ENCODE measurements around the gene SPON1. TPM values are rescaled to one million over a fixed set of nuclear protein-coding genes. Genes with fewer than 3 reads are reported as not detected.
"Not testable (repeated sequence)": the region's sequence is repeated elsewhere in the genome, so short reads cannot be mapped to it uniquely, and the experiment has no call there.

Gene SPON1
- total and polyA plus RNA-seq, 2 experiments from 2014 or later: 2.9 to 6.4 TPM

DNA sequence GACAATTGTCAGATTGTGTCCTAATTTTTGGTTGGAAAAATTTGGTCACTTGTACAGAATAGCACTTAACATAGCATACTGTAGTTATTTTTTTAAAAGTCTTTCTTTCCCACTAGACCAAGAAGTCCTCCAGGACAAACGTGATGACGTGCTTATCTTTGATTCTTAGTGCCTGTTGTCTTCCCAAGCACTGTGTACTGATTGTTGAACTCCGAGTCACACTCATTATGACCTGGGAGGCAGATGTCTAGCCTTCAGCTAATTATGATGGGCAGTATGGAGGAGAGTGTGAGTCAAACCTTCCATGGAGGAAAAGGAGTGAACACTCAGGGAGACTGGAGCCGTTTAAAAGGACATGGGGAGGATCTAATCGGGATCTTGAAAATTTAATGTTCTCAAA lies 119.8 kb downstream of the SPON1 start:
- no peak overlapping the region for H2AFZ ChIP-seq
- peaks cover 6% of the 10 kb centered on the region for H3K27me3 Mint-ChIP-seq (ENCODE audit: insufficient read depth, low read depth, poor library complexity)
- TF ChIP-seq ZNF114 (CRISPR knock-in tag; IDR thresholded peaks at IDR 0.05) (no peak), JUNB (IDR thresholded peaks at IDR 0.05; ENCODE audit: unreplicated experiment) (no peak), ZNF462 (CRISPR knock-in tag; IDR thresholded peaks at IDR 0.05) (no peak), ZNF331 (CRISPR knock-in tag; IDR thresholded peaks at IDR 0.05; ENCODE audit: low read depth) (no peak), POLR2AphosphoS5 (IDR thresholded peaks at IDR 0.05; ENCODE audit: low read depth) (no peak), CREB1 (CRISPR knock-in tag; IDR thresholded peaks at IDR 0.05; ENCODE audit: low read depth) (no peak), EZH2 (IDR thresholded peaks at IDR 0.05; ENCODE audit: low read depth, unreplicated experiment) (no peak)
- TF ChIP-seq, protein P1, sequence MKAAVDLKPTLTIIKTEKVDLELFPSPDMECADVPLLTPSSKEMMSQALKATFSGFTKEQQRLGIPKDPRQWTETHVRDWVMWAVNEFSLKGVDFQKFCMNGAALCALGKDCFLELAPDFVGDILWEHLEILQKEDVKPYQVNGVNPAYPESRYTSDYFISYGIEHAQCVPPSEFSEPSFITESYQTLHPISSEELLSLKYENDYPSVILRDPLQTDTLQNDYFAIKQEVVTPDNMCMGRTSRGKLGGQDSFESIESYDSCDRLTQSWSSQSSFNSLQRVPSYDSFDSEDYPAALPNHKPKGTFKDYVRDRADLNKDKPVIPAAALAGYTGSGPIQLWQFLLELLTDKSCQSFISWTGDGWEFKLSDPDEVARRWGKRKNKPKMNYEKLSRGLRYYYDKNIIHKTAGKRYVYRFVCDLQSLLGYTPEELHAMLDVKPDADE (IDR thresholded peaks at IDR 0.05): no peak
- TF ChIP-seq, protein P2, sequence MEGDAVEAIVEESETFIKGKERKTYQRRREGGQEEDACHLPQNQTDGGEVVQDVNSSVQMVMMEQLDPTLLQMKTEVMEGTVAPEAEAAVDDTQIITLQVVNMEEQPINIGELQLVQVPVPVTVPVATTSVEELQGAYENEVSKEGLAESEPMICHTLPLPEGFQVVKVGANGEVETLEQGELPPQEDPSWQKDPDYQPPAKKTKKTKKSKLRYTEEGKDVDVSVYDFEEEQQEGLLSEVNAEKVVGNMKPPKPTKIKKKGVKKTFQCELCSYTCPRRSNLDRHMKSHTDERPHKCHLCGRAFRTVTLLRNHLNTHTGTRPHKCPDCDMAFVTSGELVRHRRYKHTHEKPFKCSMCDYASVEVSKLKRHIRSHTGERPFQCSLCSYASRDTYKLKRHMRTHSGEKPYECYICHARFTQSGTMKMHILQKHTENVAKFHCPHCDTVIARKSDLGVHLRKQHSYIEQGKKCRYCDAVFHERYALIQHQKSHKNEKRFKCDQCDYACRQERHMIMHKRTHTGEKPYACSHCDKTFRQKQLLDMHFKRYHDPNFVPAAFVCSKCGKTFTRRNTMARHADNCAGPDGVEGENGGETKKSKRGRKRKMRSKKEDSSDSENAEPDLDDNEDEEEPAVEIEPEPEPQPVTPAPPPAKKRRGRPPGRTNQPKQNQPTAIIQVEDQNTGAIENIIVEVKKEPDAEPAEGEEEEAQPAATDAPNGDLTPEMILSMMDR (conservative IDR thresholded peaks at IDR 0.05; ENCODE audit: low read depth in 2 of 2): no peak
- H4K20me1 ChIP-seq (replicated peaks; ENCODE audit: insufficient read depth): no peaks in the 10 kb centered on the region
- no peaks in the 10 kb centered on the region for H3K36me3 ChIP-seq (ENCODE audit: insufficient read depth)
- ATAC-seq (no peak), DNase-seq (ENCODE audit: low spot score) (no peak)
- no peaks in the 10 kb centered on the region for H3K27me3 ChIP-seq (ENCODE audit: insufficient read depth)
- H3K4me3 Mint-ChIP-seq: no peak overlapping the region
- no peaks in the 10 kb centered on the region for H3K36me3 Mint-ChIP-seq (ENCODE audit: low read depth)
- H3K27ac Mint-ChIP-seq: no peak overlapping the region
- H3K4me3 ChIP-seq: no peak overlapping the region
- no peaks in the 10 kb centered on the region for H3F3A ChIP-seq (replicated peaks; ENCODE audit: low read depth)
- H3K4me1 ChIP-seq (ENCODE audit: insufficient read depth): no peaks in the 10 kb centered on the region
- H3K9me3 Mint-ChIP-seq: no peaks in the 10 kb centered on the region
- H3K4me1 Mint-ChIP-seq: no peaks in the 10 kb centered on the region
- H3K4me2 ChIP-seq: no peak overlapping the region
- H3K9me2 ChIP-seq (ENCODE audit: insufficient read depth): no peaks in the 10 kb centered on the region
- H3K79me2 ChIP-seq (replicated peaks; ENCODE audit: insufficient read depth): no peaks in the 10 kb centered on the region
- H3K27ac ChIP-seq (ENCODE audit: low read depth): no peak overlapping the region

DNA sequence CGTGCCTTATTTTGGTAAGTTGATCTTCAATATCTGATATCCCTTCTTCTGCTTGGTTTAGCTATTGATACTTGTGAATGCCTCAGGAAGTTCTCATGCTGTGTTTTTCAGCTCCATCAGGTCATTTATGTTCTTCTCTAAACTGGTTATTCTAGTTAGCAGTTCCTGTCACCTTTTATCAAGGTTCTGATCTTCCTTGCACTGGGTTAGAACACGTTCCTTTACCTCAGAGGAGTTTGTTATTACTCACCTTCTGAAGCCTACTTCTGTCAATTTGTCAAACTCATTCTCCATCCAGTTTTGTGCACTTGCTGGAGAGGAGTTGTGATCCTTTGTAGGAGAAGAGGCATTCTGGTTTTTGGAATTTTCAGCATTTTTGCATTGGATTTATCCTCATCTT lies 126.3 kb downstream of the SPON1 start:
- H3K27me3 ChIP-seq (ENCODE audit: insufficient read depth); H3K4me1 ChIP-seq (ENCODE audit: insufficient read depth); H3K9me2 ChIP-seq (ENCODE audit: insufficient read depth); H2AFZ ChIP-seq; H3F3A ChIP-seq (replicated peaks; ENCODE audit: low read depth); H3K9me3 Mint-ChIP-seq; H3K4me2 ChIP-seq; H3K4me3 Mint-ChIP-seq; H4K20me1 ChIP-seq (replicated peaks; ENCODE audit: insufficient read depth); H3K4me3 ChIP-seq; H3K27ac ChIP-seq (ENCODE audit: low read depth); H3K27ac Mint-ChIP-seq; DNase-seq (ENCODE audit: low spot score); H3K27me3 Mint-ChIP-seq (ENCODE audit: insufficient read depth, low read depth, poor library complexity); H3K79me2 ChIP-seq (replicated peaks; ENCODE audit: insufficient read depth); H3K4me1 Mint-ChIP-seq; H3K36me3 Mint-ChIP-seq (ENCODE audit: low read depth); ATAC-seq; H3K36me3 ChIP-seq (ENCODE audit: insufficient read depth): not testable (repeated sequence)
